IMR-90 (cell line): Measurements from ENCODE around the gene GRAMD4. TPM values are rescaled to one million over a fixed set of nuclear protein-coding genes. Genes with fewer than 3 reads are reported as not detected.

Source experiments
- ATAC-seq: fragments of 200-7000 bp; cut with Tn5 transposase; 2 replicates; pipeline ENCODE4 v1.9.1; 2020; ENCODE audit warnings: low read depth, mild to moderate bottlenecking, moderate library complexity
- BruUV-seq: library from RNA; stranded (reverse); fragments of 400-500 nt; replicated peaks from 2 replicates; lab custom pipeline; 2021; lab: Mats Ljungman, UMichigan
- CTCF ChIA-PET: fragments of 300-600 bp; formaldehyde crosslinking; extraction: SDS; loops from one replicate; lab custom pipeline; 2021; ENCODE audit warnings: antibody characterized with exemption; lab: Yijun Ruan, JAX
- POLR2A ChIA-PET: fragments of 300-600 bp; sonication (Branson Sonifier 250); formaldehyde crosslinking; loops from one replicate; lab custom pipeline; 2022; ENCODE audit warnings: antibody characterized with exemption; ENCODE audit not compliant: unreplicated experiment; lab: Charles Lee
- DNase-seq: peaks from one replicate; pipeline ENCODE4 v3.0.0; 2013
- H2AFZ ChIP-seq: replicated peaks from 2 replicates; pipeline ENCODE3; 2013; ENCODE audit warnings: low read length, mild to moderate bottlenecking; ENCODE audit not compliant: poor library complexity
- H2AK5ac ChIP-seq: 2 replicates; pipeline ENCODE4 v1.6.1; 2013; ENCODE audit warnings: low read depth, low read length, inconsistent platforms
- H2AK9ac ChIP-seq: replicated peaks from 2 replicates; pipeline ENCODE3; 2013; ENCODE audit warnings: mild to moderate bottlenecking, low read depth, low read length, moderate library complexity; ENCODE audit not compliant: poor library complexity
- H2BK120ac ChIP-seq: 2 replicates; pipeline ENCODE4 v1.6.1; 2013; ENCODE audit warnings: low read depth, low read length, inconsistent platforms
- H2BK15ac ChIP-seq: 3 replicates; pipeline ENCODE4 v1.6.1; 2013; ENCODE audit warnings: low read depth, low read length, inconsistent platforms
- H2BK20ac ChIP-seq: 2 replicates; pipeline ENCODE4 v1.6.1; 2013; ENCODE audit warnings: low read depth, mild to moderate bottlenecking, inconsistent platforms, low read length, moderate library complexity
- H2BK5ac ChIP-seq: 2 replicates; pipeline ENCODE4 v1.6.1; 2013; ENCODE audit warnings: mild to moderate bottlenecking, low read depth, low read length, inconsistent platforms; ENCODE audit not compliant: poor library complexity, severe bottlenecking
- H3K14ac ChIP-seq: replicated peaks from 2 replicates; pipeline ENCODE4 v1.6.1; 2013; ENCODE audit warnings: low read depth, low read length, inconsistent platforms
- H3K18ac ChIP-seq: 2 replicates; pipeline ENCODE4 v1.6.1; 2013; ENCODE audit warnings: low read depth, low read length, control low read depth
- H3K23ac ChIP-seq: 2 replicates; pipeline ENCODE4 v1.6.1; 2013; ENCODE audit warnings: low read depth, low read length, inconsistent platforms
- H3K27ac ChIP-seq: 2 replicates; pipeline ENCODE4 v1.5.1; 2013; ENCODE audit warnings: mild to moderate bottlenecking, control low read depth, low read length; ENCODE audit not compliant: insufficient read depth
- H3K27me3 ChIP-seq: 2 replicates; pipeline ENCODE4 v1.6.1; 2013; ENCODE audit warnings: low read length; ENCODE audit not compliant: control insufficient read depth, insufficient read depth
- H3K36me3 ChIP-seq: 2 replicates; pipeline ENCODE4 v1.6.1; 2013; ENCODE audit warnings: low read length, mixed read lengths; ENCODE audit not compliant: control insufficient read depth, insufficient read depth
- H3K4ac ChIP-seq: 2 replicates; pipeline ENCODE4 v1.6.1; 2013; ENCODE audit warnings: low read depth, low read length, inconsistent platforms
- H3K4me1 ChIP-seq: 2 replicates; pipeline ENCODE4 v1.6.1; 2013; ENCODE audit warnings: low read length, mixed read lengths; ENCODE audit not compliant: control insufficient read depth, insufficient read depth
- H3K4me2 ChIP-seq: 2 replicates; pipeline ENCODE4 v1.6.1; 2013; ENCODE audit warnings: low read depth, mild to moderate bottlenecking, control low read depth, low read length, moderate library complexity
- H3K4me3 ChIP-seq: 2 replicates; pipeline ENCODE4 v1.5.1; 2013; ENCODE audit warnings: low read depth, mild to moderate bottlenecking, control low read depth, low read length, moderate library complexity; ENCODE audit not compliant: insufficient read depth
- H3K56ac ChIP-seq: 2 replicates; pipeline ENCODE4 v1.6.1; 2013; ENCODE audit warnings: low read length, inconsistent platforms; ENCODE audit not compliant: insufficient read depth; ENCODE audit errors: extremely low read depth
- H3K79me1 ChIP-seq, 2 experiments: 2 replicates each; pipeline ENCODE4 v1.6.1; 2013; ENCODE audit warnings: low read length in 2 of 2, inconsistent platforms in 1 of 2, low read depth in 1 of 2
- H3K9ac ChIP-seq: 2 replicates; pipeline ENCODE4 v1.6.1; 2013; ENCODE audit warnings: low read depth, low read length, control low read depth
- H3K9me1 ChIP-seq: 2 replicates; pipeline ENCODE4 v1.6.1; 2013; ENCODE audit warnings: low read length, inconsistent platforms; ENCODE audit not compliant: insufficient read depth
- H3K9me3 ChIP-seq: 2 replicates; pipeline ENCODE4 v1.6.1; 2013; ENCODE audit warnings: low read length; ENCODE audit not compliant: control insufficient read depth, insufficient read depth
- H4K20me1 ChIP-seq: 2 replicates; pipeline ENCODE4 v1.6.1; 2013; ENCODE audit warnings: low read length, inconsistent platforms; ENCODE audit not compliant: insufficient read depth
- H4K5ac ChIP-seq: 2 replicates; pipeline ENCODE4 v1.6.1; 2013; ENCODE audit warnings: mild to moderate bottlenecking, low read depth, low read length, control low read depth
- H4K8ac ChIP-seq, 2 experiments: 2 replicates each; pipeline ENCODE4 v1.6.1; 2013; ENCODE audit warnings: low read depth in 2 of 2, low read length in 2 of 2, control low read depth in 1 of 2, inconsistent platforms in 1 of 2
- H4K91ac ChIP-seq: 2 replicates; pipeline ENCODE4 v1.6.1; 2013; ENCODE audit warnings: low read depth, low read length, inconsistent platforms; ENCODE audit not compliant: insufficient read depth
- CEBPB ChIP-seq: IDR thresholded peaks from 2 replicates; pipeline ENCODE4 v1.6.1; 2012; ENCODE audit warnings: low read depth, low read length, improper control_type of control experiment
- RCOR1 ChIP-seq: IDR thresholded peaks from 2 replicates; pipeline ENCODE4 v1.6.1; 2012; ENCODE audit warnings: mild to moderate bottlenecking, low read length, improper control_type of control experiment; ENCODE audit not compliant: insufficient replicate concordance
- WGBS, 2 experiments: methylation state at CpG; one replicate each; pipeline versions ENCODE4 v1.1.5 to v1.1.7; 2013; ENCODE audit warnings: missing lambda C conversion rate in 2 of 2; ENCODE audit not compliant: insufficient read length in 1 of 2; ENCODE audit errors: extremely low coverage in 2 of 2; 5-methylcytosine and 5-hydroxymethylcytosine counted together
- dilution Hi-C: fragments of 300-500 bp; cut with HindIII; formaldehyde crosslinking; loops from one replicate; pipeline ENCODE4 v1.14.3; 2018; ENCODE audit warnings: low sequenced_read_pairs; ENCODE audit not compliant: unreplicated experiment
- in situ Hi-C: fragments of 300-500 bp; cut with MboI; formaldehyde crosslinking; loops from 3 replicates; pipeline ENCODE4 v1.14.3; 2019; ENCODE audit warnings: low sequenced_read_pairs, inconsistent platforms, mixed read lengths
- intact Hi-C: fragments of 100-400 bp; cut with micrococcal nuclease; formaldehyde crosslinking; loops from 2 replicates; pipeline ENCODE4 v1.10.0; 2022
- polyA plus RNA-seq, 3 experiments: library from polyadenylated mRNA; depleted of rRNA; stranded (reverse); fragments of >200 nt; gene quantifications; 2 replicates each; pipeline ENCODE4 v1.2.3, GENCODE V29; 2012; ENCODE audit warnings: low replicate concordance in 1 of 3
- total RNA-seq: library from RNA; depleted of rRNA; stranded (reverse); fragments of >200 nt; gene quantifications from 2 replicates; pipeline ENCODE4 v1.2.3, GENCODE V29; 2012

Gene GRAMD4
- total and polyA plus RNA-seq, 2 of the 4 experiments (the other 2 are of a cell fraction): 2.7 to 5.8 TPM

GRCh38 chr22:46598737-46599424 lies 21.3 kb upstream of the GRAMD4 start:
- intact Hi-C loops (no loop called here), dilution Hi-C loops (no loop called here), in situ Hi-C loops (no loop called here)
- H3K36me3 ChIP-seq: no peaks in the 10 kb centered on the region
- H3K9ac ChIP-seq: no peak overlapping the region
- H3K4ac ChIP-seq: no peak overlapping the region
- H3K9me1 ChIP-seq: no peaks in the 10 kb centered on the region
- H4K91ac ChIP-seq: no peak overlapping the region
- no peak overlapping the region for H3K4me3 ChIP-seq
- no peak overlapping the region for H2BK20ac ChIP-seq
- no peak overlapping the region for H4K5ac ChIP-seq
- CTCF ChIA-PET: interaction anchor here (0.9 kb wide), 1 partner anchor 12 kb away, joined by 3 read pairs; no protein-coding TSS in a partner anchor
- no peak overlapping the region for H3K14ac ChIP-seq
- peaks cover 2% of the 10 kb centered on the region; the same call in 1 of the 2 replicates for H3K4me1 ChIP-seq
- ATAC-seq (peak; percentile 42; the same call in 1 of the 2 replicates), DNase-seq (peak; percentile 33)
- H4K8ac ChIP-seq: no peak overlapping the region
- H2BK15ac ChIP-seq: no peak overlapping the region
- no peaks in the 10 kb centered on the region for H3K27me3 ChIP-seq
- H2BK5ac ChIP-seq: no peak overlapping the region
- H2AK5ac ChIP-seq: no peak overlapping the region
- no peaks in the 10 kb centered on the region for H3K79me1 ChIP-seq
- POLR2A ChIA-PET: no interaction called here
- no peak overlapping the region; the same call in 1 of the 2 replicates for H3K4me2 ChIP-seq
- WGBS, 2 experiments: 87% methylated on average over 10 of the region's 18 CpGs; no CpG with 5 or more reads in 1 of the 2 experiments
- H2AK9ac ChIP-seq: no peak overlapping the region
- no peak overlapping the region for H3K56ac ChIP-seq
- no peak overlapping the region for H2AFZ ChIP-seq
- TF ChIP-seq RCOR1: no peak
- TF ChIP-seq CEBPB: peak; percentile 87
- H3K23ac ChIP-seq: no peak overlapping the region
- H3K9me3 ChIP-seq: no peaks in the 10 kb centered on the region
- H4K20me1 ChIP-seq: peaks cover 6% of the 10 kb centered on the region; the same call in 1 of the 2 replicates
- no peak overlapping the region for H2BK120ac ChIP-seq
- H3K27ac ChIP-seq: no peak overlapping the region
- BruUV-seq: no TSS peak
- no peak overlapping the region; the same call in 1 of the 2 replicates for H3K18ac ChIP-seq
